ENCODE results near the gene CCDC157. TPM values are rescaled to one million over a fixed set of nuclear protein-coding genes. Genes with fewer than 3 reads are reported as not detected.

CCDC157 gene
- total RNA-seq, 1 experiment from 2014 or later: 3.5 TPM

DNA sequence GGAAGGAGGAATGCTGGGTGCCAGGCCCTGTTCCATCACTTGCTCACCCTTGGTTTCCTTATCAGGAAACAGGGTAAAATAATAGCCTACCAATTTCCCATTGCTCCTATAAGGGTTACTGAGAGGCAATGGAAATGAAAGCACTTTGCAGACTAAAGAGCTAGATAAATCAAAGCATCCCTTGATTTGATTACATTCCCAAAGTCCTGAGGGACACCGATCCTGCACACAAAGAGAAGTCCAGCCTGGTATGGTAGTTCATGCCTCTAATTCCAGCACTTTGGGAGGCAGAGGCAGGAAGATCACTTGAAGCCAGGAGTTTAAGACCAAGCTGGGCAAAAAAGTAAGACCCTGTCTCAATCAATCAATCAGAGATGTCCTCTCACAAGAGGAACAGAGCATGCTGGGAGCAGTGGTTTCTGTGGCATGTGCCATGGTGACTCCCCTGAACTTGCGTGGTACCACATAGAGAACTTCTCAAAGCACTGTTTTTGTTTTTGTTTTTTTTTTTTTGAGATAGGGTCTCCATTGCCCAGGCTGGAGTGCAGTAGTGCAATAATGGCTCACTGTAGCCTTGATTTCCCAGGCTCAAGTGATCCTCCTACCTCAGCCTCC, 40.7 kb upstream of the CCDC157 start:
- Histone ChIP-seq H3F3A (ENCODE audit: low read length, unreplicated experiment) (no peaks in the 10 kb centered on the region), H3K79me2 (ENCODE audit: low read length) (peaks cover 60% of the 10 kb centered on the region), H3K4me2 (ENCODE audit: low read length) (no peak overlapping the region), H3K9ac (ENCODE audit: low read length) (no peak overlapping the region), H3K36me3 (ENCODE audit: low read depth, low read length) (no peaks in the 10 kb centered on the region), H3K9me2 (replicated peaks; ENCODE audit: low read length) (no peaks in the 10 kb centered on the region), H2AFZ (ENCODE audit: low read length) (no peak overlapping the region), H3K27me3 (ENCODE audit: low read length) (no peaks in the 10 kb centered on the region), H4K20me1 (ENCODE audit: low read length) (no peaks in the 10 kb centered on the region), H3K4me3 (ENCODE audit: low read length) (no peak overlapping the region), H3K4me1 (ENCODE audit: insufficient read depth, low read length) (peaks cover 35% of the 10 kb centered on the region), H3K27ac (ENCODE audit: low read length) (no peak overlapping the region), H3K9me3 (ENCODE audit: low read length) (no peaks in the 10 kb centered on the region)
- TF ChIP-seq, protein P1, sequence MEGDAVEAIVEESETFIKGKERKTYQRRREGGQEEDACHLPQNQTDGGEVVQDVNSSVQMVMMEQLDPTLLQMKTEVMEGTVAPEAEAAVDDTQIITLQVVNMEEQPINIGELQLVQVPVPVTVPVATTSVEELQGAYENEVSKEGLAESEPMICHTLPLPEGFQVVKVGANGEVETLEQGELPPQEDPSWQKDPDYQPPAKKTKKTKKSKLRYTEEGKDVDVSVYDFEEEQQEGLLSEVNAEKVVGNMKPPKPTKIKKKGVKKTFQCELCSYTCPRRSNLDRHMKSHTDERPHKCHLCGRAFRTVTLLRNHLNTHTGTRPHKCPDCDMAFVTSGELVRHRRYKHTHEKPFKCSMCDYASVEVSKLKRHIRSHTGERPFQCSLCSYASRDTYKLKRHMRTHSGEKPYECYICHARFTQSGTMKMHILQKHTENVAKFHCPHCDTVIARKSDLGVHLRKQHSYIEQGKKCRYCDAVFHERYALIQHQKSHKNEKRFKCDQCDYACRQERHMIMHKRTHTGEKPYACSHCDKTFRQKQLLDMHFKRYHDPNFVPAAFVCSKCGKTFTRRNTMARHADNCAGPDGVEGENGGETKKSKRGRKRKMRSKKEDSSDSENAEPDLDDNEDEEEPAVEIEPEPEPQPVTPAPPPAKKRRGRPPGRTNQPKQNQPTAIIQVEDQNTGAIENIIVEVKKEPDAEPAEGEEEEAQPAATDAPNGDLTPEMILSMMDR (conservative IDR thresholded peaks at IDR 0.05; ENCODE audit: low read depth, low read length): no peak
- no peak for TF ChIP-seq EZH2 (IDR thresholded peaks at IDR 0.05; ENCODE audit: low read length, unreplicated experiment)
- BruUV-seq (replicated peaks): no TSS peak
- intact Hi-C loops (cut with micrococcal nuclease): no loop called here
- ChIA-PET CTCF (no interaction called here), POLR2A (ENCODE audit: unreplicated experiment) (no interaction called here)
- DNase-seq (no peak), ATAC-seq (no peak)

DNA sequence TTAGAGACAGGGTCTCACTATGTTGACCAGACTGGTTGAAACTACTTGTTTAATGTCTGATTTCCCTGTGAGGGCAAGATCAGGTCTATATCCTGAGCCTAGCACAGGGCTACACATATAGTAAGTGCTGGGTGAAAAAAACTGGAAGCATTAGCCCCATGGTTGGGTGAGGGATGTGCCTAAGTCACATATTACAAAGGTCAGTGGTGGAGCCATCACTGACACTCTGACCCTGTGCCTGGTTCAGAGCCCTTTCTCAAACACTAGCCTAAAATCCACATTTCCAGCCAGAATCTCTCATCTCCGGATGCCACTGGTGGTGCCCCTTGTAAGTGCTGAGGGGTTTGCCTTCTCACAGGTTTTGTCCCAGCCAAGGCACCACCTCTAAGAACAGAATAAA, 39.0 kb upstream of the CCDC157 start:
- Histone ChIP-seq H3K27me3 (ENCODE audit: low read length) (no peaks in the 10 kb centered on the region), H3F3A (ENCODE audit: low read length, unreplicated experiment) (no peaks in the 10 kb centered on the region), H3K36me3 (ENCODE audit: low read depth, low read length) (no peaks in the 10 kb centered on the region), H3K79me2 (ENCODE audit: low read length) (peaks cover 49% of the 10 kb centered on the region), H3K27ac (ENCODE audit: low read length) (no peak overlapping the region), H2AFZ (ENCODE audit: low read length) (no peak overlapping the region), H4K20me1 (ENCODE audit: low read length) (no peaks in the 10 kb centered on the region), H3K4me3 (ENCODE audit: low read length) (no peak overlapping the region), H3K9me2 (replicated peaks; ENCODE audit: low read length) (no peaks in the 10 kb centered on the region), H3K4me1 (ENCODE audit: insufficient read depth, low read length) (peaks cover 18% of the 10 kb centered on the region), H3K4me2 (ENCODE audit: low read length) (no peak overlapping the region), H3K9me3 (ENCODE audit: low read length) (no peaks in the 10 kb centered on the region), H3K9ac (ENCODE audit: low read length) (no peak overlapping the region)
- ATAC-seq (no peak), DNase-seq (no peak)
- intact Hi-C loops (cut with micrococcal nuclease): no loop called here
- ChIA-PET POLR2A (ENCODE audit: unreplicated experiment) (no interaction called here), CTCF (no interaction called here)
- TF ChIP-seq, protein P1 (conservative IDR thresholded peaks at IDR 0.05; ENCODE audit: low read depth, low read length): no peak
- TF ChIP-seq EZH2 (IDR thresholded peaks at IDR 0.05; ENCODE audit: low read length, unreplicated experiment): no peak
- TF ChIP-seq EZH2phosphoT487 (IDR thresholded peaks at IDR 0.05; ENCODE audit: borderline replicate concordance, low read length): no peak
- BruUV-seq (replicated peaks): no TSS peak

DNA sequence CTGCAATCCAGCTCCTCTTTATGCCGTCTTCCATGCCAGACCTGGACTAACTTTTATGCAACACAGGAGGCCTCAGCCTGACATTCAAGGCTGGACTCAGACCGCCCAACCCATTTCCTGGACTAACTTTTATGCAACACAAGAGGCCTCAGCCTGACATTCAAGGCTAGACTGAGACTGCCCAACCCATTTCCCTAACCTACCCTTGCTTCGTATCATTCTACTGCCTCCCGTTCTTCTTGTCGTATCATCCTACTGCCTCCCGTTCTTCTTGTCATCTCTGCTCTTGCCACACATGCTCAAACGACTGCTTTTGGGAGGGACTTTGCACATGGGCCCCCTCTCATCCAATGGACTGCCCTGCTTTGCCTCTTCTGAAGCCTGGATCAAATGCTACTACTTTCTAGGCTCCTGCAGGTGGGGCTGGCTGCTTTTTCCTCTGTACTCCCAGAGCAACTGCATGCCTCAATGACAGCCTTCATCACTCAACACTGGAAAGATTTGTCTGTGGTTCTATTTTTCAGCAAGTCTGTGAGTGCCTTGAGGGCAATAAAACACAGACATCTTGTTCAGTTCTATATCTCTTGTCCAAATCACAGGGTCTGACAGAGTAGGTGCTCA, 37.9 kb upstream of the CCDC157 start:
- H3F3A ChIP-seq (ENCODE audit: low read length, unreplicated experiment): no peaks in the 10 kb centered on the region
- intact Hi-C loops (cut with micrococcal nuclease): no loop called here
- H3K4me3 ChIP-seq (ENCODE audit: low read length): no peak overlapping the region
- H3K79me2 ChIP-seq (ENCODE audit: low read length): peaks cover 52% of the 10 kb centered on the region
- no peaks in the 10 kb centered on the region for H3K9me2 ChIP-seq (replicated peaks; ENCODE audit: low read length)
- CTCF ChIA-PET: no interaction called here
- H3K36me3 ChIP-seq (ENCODE audit: low read depth, low read length): no peaks in the 10 kb centered on the region
- no peak overlapping the region for H3K9ac ChIP-seq (ENCODE audit: low read length)
- BruUV-seq (replicated peaks): no TSS peak
- H2AFZ ChIP-seq (ENCODE audit: low read length): no peak overlapping the region
- peaks cover 11% of the 10 kb centered on the region for H3K4me1 ChIP-seq (ENCODE audit: insufficient read depth, low read length)
- H3K4me2 ChIP-seq (ENCODE audit: low read length): no peak overlapping the region
- H3K27ac ChIP-seq (ENCODE audit: low read length): no peak overlapping the region
- no peak for DNase-seq
- POLR2A ChIA-PET (ENCODE audit: unreplicated experiment): no interaction called here
- H3K27me3 ChIP-seq (ENCODE audit: low read length): no peaks in the 10 kb centered on the region
- H4K20me1 ChIP-seq (ENCODE audit: low read length): no peaks in the 10 kb centered on the region
- ATAC-seq: no peak
- no peaks in the 10 kb centered on the region for H3K9me3 ChIP-seq (ENCODE audit: low read length)
- TF ChIP-seq EZH2 (IDR thresholded peaks at IDR 0.05; ENCODE audit: low read length, unreplicated experiment) (no peak), EZH2phosphoT487 (IDR thresholded peaks at IDR 0.05; ENCODE audit: borderline replicate concordance, low read length) (no peak)
- TF ChIP-seq, protein P1 (conservative IDR thresholded peaks at IDR 0.05; ENCODE audit: low read depth, low read length): no peak

Data from PC-3 (cell line).